Endodermal cell (in vitro differentiated cells): Measurements from ENCODE around the gene OGFR. TPM values are rescaled to one million over a fixed set of nuclear protein-coding genes. Genes with fewer than 3 reads are reported as not detected.
A peak's percentile ranks its signal among the peaks of the same experiment; 100 is the strongest.

Experiments
- DNase-seq: peaks from one replicate; pipeline ENCODE4 v3.0.0-alpha.2; 2017
- H3K27ac ChIP-seq: 2 replicates; pipeline ENCODE4 v1.5.1; 2013; ENCODE audit warnings: mild to moderate bottlenecking, low read depth, low read length, moderate library complexity
- H3K27me3 ChIP-seq: 2 replicates; pipeline ENCODE4 v1.6.1; 2013; ENCODE audit warnings: mild to moderate bottlenecking, low read length, moderate library complexity; ENCODE audit not compliant: insufficient read depth, control insufficient read depth, poor library complexity, severe bottlenecking
- H3K36me3 ChIP-seq: 2 replicates; pipeline ENCODE4 v1.7.0; 2013; ENCODE audit warnings: mild to moderate bottlenecking, low read length, moderate library complexity; ENCODE audit not compliant: control insufficient read depth, insufficient read depth
- H3K4me1 ChIP-seq: one replicate; pipeline ENCODE4 v1.7.0; 2013; ENCODE audit warnings: low read length; ENCODE audit not compliant: control insufficient read depth, insufficient read depth
- H3K4me3 ChIP-seq: 2 replicates; pipeline ENCODE4 v1.5.1; 2013; ENCODE audit warnings: mild to moderate bottlenecking, low read length, moderate library complexity
- H3K9ac ChIP-seq: 2 replicates; pipeline ENCODE4 v1.6.1; 2013; ENCODE audit warnings: mild to moderate bottlenecking, low read length, moderate library complexity; ENCODE audit not compliant: poor library complexity, severe bottlenecking; ENCODE audit errors: extremely low read depth
- H3K9me3 ChIP-seq: 2 replicates; pipeline ENCODE4 v1.6.1; 2013; ENCODE audit warnings: mild to moderate bottlenecking, low read length, moderate library complexity; ENCODE audit not compliant: control insufficient read depth
- H3K27ac Mint-ChIP-seq: 2 replicates; pipeline ENCODE4 v1.8.0; 2020; ENCODE audit warnings: mixed read lengths
- H3K27me3 Mint-ChIP-seq: 2 replicates; pipeline ENCODE4 v1.8.0; 2021; ENCODE audit warnings: mild to moderate bottlenecking, mixed read lengths; ENCODE audit not compliant: insufficient read depth
- H3K36me3 Mint-ChIP-seq: 2 replicates; pipeline ENCODE4 v1.8.0; 2020; ENCODE audit warnings: low read depth, mixed read lengths
- H3K4me1 Mint-ChIP-seq: 2 replicates; pipeline ENCODE4 v1.8.0; 2020; ENCODE audit warnings: mixed read lengths
- H3K4me3 Mint-ChIP-seq: 2 replicates; pipeline ENCODE4 v1.8.0; 2020; ENCODE audit warnings: mild to moderate bottlenecking, moderate library complexity, mixed read lengths
- H3K9me3 Mint-ChIP-seq: 2 replicates; pipeline ENCODE4 v1.8.0; 2020; ENCODE audit warnings: mild to moderate bottlenecking, mixed read lengths
- WGBS, 2 experiments: methylation state at CpG; one replicate each; pipeline versions ENCODE4 v1.1.5 to v1.1.7; 2013; ENCODE audit warnings: missing lambda C conversion rate in 2 of 2, mixed read lengths in 1 of 2; ENCODE audit not compliant: insufficient coverage in 1 of 2, insufficient read length in 1 of 2; 5-methylcytosine and 5-hydroxymethylcytosine counted together
- total RNA-seq, 2 donors: library from RNA; stranded (reverse); fragmentation: NEBNext Ultra II Directional in 1 of 2; extraction: Animal tissue kit (Norgen Biotek cat#: 25700) in 1 of 2; gene quantifications; 2 replicates in 1 of 2; 3 replicates in 1 of 2; pipeline ENCODE4 v1.2.1, GENCODE V29; 2021
- TF ChIP-seq, protein P1 (sequence below): fragments of 200-600 bp; sonication (generic); conservative IDR thresholded peaks from 2 replicates; pipeline ENCODE4 v1.5.0; 2021; ENCODE audit warnings: antibody characterized with exemption, mild to moderate bottlenecking

The OGFR gene
- total RNA-seq, 2 donors from 2014 or later: 28.1 to 28.5 TPM

- H3K4me3 Mint-ChIP-seq: no peak overlapping the region
- no peak overlapping the region for H3K4me3 ChIP-seq
- H3K9me3 ChIP-seq: no peaks in the 10 kb centered on the region
- 87 to 96% methylated on average over 13 to 22 of the region's 22 CpGs for WGBS, 2 experiments
- H3K4me1 ChIP-seq: peaks cover 4% of the 10 kb centered on the region
- no peaks in the 10 kb centered on the region for H3K4me1 Mint-ChIP-seq
- peak; percentile 65 for DNase-seq
- H3K9ac ChIP-seq: no peak overlapping the region
- peaks cover 2% of the 10 kb centered on the region for H3K36me3 Mint-ChIP-seq
- H3K27ac ChIP-seq: no peak overlapping the region
- TF ChIP-seq, protein P1, sequence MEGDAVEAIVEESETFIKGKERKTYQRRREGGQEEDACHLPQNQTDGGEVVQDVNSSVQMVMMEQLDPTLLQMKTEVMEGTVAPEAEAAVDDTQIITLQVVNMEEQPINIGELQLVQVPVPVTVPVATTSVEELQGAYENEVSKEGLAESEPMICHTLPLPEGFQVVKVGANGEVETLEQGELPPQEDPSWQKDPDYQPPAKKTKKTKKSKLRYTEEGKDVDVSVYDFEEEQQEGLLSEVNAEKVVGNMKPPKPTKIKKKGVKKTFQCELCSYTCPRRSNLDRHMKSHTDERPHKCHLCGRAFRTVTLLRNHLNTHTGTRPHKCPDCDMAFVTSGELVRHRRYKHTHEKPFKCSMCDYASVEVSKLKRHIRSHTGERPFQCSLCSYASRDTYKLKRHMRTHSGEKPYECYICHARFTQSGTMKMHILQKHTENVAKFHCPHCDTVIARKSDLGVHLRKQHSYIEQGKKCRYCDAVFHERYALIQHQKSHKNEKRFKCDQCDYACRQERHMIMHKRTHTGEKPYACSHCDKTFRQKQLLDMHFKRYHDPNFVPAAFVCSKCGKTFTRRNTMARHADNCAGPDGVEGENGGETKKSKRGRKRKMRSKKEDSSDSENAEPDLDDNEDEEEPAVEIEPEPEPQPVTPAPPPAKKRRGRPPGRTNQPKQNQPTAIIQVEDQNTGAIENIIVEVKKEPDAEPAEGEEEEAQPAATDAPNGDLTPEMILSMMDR: no peak
- no peaks in the 10 kb centered on the region for H3K9me3 Mint-ChIP-seq
- H3K27ac Mint-ChIP-seq: no peak overlapping the region
- no peaks in the 10 kb centered on the region for H3K36me3 ChIP-seq
- peaks cover 18% of the 10 kb centered on the region for H3K27me3 Mint-ChIP-seq
- H3K27me3 ChIP-seq: peaks cover 16% of the 10 kb centered on the region
These were observed 11.5 kb upstream of the OGFR start for GRCh38 chr20:62792940-62793756.

- H3K4me1 ChIP-seq: peaks cover 4% of the 10 kb centered on the region
- no peaks in the 10 kb centered on the region for H3K4me1 Mint-ChIP-seq
- H3K36me3 Mint-ChIP-seq: peaks cover 8% of the 10 kb centered on the region
- H3K27ac ChIP-seq: no peak overlapping the region
- peaks cover 18% of the 10 kb centered on the region for H3K27me3 Mint-ChIP-seq
- H3K27me3 ChIP-seq: peaks cover 16% of the 10 kb centered on the region
- peak overlapping the region; percentile 56 for H3K4me3 ChIP-seq
- H3K27ac Mint-ChIP-seq: no peak overlapping the region
- H3K36me3 ChIP-seq: peaks cover 4% of the 10 kb centered on the region
- TF ChIP-seq, protein P1: peak; percentile 19
- no peaks in the 10 kb centered on the region for H3K9me3 Mint-ChIP-seq
- H3K9ac ChIP-seq: no peak overlapping the region
- peak overlapping the region; percentile 37 for H3K4me3 Mint-ChIP-seq
- no peak for DNase-seq
- WGBS, 2 experiments: 62 to 72% methylated on average over 5 to 7 of the region's 7 CpGs
- H3K9me3 ChIP-seq: no peaks in the 10 kb centered on the region
These were observed 11.0 kb upstream of the OGFR start for GRCh38 chr20:62793757-62794006.

DNA sequence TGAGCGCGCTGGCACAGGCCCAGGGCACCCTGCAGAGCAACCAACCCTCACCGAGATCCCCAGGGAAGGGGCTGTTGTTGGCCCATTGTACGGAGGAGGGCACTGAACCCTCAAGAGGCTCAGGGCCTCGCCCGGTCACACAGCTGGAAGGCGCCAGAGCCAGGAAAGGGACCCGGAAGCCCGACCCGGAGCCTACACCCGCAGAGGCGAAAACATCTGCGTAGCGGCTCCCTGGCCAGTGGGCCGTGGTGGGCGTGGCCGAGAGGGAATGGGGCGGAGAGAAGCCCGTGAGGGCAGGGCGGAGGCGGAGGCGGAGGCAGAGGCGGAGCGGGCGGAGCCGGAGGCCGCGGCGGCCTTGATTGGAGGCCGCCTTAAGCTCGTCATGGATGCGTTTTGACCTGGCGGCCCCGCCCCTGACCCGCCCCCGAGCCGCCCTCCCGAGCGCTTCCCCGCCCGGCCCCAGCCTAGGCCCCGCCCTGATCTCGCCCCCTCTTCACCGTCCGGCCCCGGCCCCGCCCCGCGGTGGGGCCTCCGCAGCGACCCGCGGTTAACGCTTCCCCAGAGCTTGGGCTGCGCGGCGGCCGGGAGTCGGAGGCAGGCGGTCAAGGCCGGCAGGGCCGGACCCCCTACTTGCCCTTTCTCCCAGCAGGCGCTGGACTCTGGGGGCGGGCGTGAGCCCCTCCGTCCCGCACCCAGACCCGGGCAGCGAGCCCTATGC, 10.5 kb upstream of the OGFR start:
- Histone ChIP-seq H3K4me3 (peak overlapping the region; percentile 77), H3K9me3 (no peaks in the 10 kb centered on the region), H3K36me3 (peaks cover 9% of the 10 kb centered on the region), H3K27ac (no peak overlapping the region), H3K4me1 (peaks cover 4% of the 10 kb centered on the region), H3K27me3 (peaks cover 16% of the 10 kb centered on the region), H3K9ac (no peak overlapping the region)
- Mint-ChIP-seq H3K4me1 (no peaks in the 10 kb centered on the region), H3K4me3 (peak overlapping the region; percentile 70), H3K36me3 (peaks cover 10% of the 10 kb centered on the region), H3K27ac (no peak overlapping the region), H3K9me3 (no peaks in the 10 kb centered on the region), H3K27me3 (peaks cover 18% of the 10 kb centered on the region)
- WGBS, 2 experiments: 4 to 14% methylated on average over 15 to 65 of the region's 69 CpGs
- peak; percentile 99 for DNase-seq
- TF ChIP-seq, protein P1: no peak
